Activated CD4-positive, alpha-beta T cell treated with anti-CD3 and anti-CD28 coated beads, Interleukin-2, amount 50 U/mL, for 16 hours (primary cell): ENCODE measurements around the gene ZC3H10.
A peak's percentile ranks its signal among the peaks of the same experiment; 100 is the strongest.

ENCODE experiments used
- DNase-seq: peaks from one replicate; pipeline ENCODE4 v3.0.0-alpha.2; 2020

ZC3H10 gene

DNA sequence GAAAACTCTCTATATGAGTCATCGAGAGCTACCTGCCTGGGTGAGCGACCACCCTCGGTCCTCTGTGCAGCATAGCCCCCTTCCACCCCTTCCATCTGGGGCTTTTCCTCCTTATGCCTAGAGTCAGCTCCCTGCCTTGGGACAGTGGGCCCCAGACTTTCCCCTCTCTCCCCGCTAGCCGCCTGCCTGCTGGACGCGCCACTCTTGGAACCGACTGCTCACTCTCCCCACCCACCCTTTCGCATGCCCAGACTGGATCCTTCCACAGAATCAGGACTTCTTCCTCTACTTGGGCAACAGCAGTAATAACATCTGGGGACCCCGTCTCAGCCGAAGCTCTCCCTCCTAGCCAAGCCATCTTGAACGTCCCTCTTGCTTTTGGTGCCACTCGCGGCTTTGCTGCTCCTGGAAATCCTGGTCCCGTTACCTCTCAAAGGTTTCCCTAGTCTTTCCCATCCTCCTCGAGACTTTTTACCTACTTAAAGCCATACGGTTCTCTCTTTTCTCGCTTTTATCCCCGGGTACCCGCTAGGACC is 10.7 kb downstream of the ZC3H10 start:
- no peak for DNase-seq

DNA sequence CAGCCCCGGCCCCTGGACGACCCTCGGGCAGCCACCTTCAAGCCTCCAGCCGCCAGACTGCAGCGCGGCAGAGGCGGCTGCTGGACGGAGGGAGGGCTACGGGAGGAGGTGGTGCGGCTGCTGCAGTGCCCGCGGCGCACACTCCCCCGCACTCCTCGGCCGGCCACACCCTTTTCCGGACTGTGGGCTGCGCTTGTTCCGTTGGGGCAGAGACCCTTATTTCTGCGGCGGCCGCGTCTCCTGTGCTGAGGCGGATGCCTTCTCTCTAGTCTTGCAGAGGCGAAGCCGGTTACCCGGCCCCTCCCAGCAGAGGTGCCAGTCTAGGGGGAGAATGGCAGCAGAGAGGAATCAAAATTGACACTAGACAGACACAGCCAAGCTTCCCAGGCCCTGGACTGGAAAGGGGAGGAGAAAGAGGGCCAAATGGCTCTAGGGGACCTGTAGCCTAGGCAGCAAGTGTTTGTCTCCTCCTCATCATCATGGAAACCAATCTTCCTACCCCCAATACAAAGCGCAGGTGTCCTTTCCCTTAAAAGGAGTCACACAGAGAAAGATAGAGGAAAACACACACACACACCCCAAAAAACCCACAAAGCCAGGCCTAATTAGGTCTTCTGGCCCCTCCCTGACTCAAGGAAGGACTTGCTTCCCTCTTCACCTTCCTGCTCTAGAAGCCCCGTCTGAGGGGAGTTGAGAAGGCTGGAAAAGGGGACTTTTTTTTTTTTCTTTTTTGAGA is 11.3 kb downstream of the ZC3H10 start:
- DNase-seq: peak; percentile 82

DNA sequence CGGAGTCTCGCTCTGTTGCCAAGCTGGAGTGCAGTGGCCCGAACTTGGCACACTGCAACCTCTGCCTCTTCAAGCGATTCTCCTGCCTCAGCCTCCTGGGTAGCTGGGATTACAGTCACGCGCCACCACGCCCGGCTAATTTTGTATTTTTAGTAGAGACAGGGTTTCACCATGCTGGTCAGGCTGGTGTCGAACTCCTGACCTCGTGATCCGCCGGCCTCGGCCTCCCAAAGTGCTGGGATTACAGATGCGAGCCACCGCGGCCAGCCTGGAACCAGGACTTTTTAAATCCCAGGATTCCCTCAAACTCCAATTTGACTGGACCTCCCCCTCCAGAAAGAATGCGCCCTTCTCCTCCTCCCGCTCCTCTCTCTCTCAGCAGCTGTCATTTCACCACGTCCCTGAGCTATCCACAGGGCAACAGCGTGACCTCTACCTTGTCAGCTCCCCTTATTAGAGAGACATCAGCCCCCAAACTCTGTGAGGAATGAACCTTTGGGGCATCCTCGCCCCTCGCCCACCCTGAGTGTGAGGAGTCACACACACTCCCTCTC is 12.0 kb downstream of the ZC3H10 start:
- DNase-seq: no peak

DNA sequence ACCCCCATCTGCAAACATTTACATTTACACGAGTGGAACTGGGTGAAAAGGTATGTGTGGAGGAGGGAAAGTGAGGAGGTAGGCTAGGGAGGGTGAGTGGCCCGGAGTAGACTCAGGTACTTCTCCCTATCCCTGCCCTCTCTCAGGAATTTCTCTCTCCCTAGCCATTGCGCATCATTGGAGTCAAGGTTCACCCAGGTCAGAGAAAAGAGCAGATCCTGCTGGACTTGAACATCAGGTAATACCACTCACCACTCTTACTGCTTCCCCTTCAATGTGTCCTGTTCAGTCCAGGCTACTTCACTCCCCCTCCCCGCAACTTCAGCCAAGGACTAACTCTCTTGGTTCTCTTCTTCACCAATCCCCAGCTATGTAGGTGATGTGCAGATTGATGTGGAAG is 12.8 kb downstream of the ZC3H10 start:
- no peak for DNase-seq

DNA sequence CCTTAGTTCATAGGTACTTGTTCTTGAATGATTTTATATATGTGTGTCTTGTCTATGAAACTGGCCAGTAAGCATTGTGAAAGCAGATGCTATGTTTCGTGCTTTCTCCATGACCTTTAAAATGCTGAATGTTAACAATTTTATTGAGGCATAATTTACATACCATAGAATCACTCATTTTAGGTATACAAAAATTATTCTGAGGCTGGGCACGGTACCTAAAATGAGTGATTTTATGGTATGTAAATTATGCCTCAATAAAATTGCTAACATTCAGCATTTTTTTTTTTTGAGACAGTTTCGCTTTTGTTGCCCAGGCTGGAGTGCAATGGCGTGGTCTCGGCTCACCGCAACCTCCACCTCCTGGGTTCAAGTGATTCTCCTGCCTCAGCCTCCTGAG is 16.8 kb downstream of the ZC3H10 start:
- DNase-seq: no peak

DNA sequence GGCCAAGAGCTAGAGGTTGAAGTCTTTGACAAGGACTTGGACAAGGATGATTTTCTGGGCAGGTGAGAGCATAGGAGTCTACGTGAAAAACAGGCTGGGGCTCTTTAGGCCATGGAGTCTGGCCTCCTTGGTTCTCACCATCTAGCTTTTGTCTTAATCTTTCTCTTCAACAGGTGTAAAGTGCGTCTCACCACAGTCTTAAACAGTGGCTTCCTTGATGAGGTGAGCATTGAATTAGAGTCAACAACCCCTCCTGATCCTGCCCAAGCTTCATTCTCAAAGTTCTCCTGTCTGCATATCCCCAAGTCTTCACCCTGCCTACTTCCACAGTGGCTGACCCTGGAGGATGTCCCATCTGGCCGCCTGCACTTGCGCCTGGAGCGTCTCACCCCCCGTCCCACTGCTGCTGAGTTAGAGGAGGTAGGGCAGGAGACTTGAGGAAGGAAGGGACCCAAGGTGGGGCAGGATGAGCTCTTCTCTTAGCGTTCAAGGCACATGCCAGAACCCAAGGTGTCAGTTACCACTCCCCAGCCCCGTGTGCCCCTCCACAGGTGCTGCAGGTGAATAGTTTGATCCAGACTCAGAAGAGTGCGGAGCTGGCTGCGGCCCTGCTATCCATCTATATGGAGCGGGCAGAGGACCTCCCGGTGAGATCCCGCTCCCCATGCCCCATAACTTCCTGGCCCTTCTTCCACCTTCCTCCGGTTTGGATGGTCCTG is 19.9 kb downstream of the ZC3H10 start:
- no peak for DNase-seq

DNA sequence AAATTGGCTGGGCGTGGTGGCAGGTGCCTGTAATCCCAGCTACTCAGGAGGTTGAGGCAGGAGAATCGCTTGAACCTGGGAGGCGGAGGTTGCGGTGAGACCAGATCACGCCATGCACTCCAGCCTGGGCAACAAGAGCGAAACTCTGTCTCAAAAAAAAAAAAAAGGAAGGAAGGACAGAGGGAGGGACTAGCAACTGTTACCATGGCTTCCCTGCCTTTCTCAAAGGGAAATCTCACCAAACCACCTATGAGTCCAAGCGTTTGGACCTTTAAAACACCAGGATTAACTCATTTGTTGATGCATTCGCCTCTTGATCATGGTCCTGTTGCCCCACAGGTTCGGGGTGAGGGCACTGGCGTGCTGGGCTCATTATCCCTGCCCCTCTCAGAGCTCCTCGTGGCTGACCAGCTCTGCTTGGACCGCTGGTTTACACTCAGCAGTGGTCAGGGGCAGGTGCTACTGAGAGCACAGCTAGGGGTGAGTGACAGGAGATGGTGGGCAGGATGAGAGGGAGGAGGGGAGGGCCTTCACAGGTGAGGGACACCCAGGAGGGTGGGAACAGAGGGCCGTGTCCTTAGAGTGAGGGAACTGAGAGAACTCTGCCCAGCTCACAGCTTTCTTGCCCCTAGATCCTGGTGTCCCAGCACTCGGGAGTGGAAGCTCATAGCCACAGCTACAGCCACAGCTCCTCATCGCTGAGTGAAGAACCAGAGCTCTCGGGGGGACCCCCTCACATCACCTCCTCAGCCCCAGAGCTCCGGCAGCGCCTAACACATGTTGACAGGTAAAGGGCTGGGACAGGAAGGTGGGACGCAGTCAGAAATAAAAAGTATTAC is 24.1 kb downstream of the ZC3H10 start:
- DNase-seq: no peak

DNA sequence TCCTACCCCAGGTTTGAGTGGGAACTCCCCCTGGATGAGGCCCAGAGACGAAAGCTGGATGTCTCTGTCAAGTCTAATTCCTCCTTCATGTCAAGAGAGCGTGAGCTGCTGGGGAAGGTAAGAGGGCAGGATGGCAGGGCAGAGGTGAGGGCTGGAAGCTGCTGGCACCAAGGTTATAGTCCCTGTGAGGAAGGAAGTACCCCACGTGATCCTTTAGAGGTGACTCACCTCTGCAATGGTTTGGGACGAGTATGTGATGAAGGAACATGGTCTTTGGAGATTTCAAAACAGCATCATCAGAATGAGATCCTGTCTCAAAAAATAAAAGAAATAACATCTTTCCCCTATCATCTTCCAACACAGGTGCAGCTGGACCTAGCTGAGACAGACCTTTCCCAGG is 25.2 kb downstream of the ZC3H10 start:
- DNase-seq: no peak

DNA sequence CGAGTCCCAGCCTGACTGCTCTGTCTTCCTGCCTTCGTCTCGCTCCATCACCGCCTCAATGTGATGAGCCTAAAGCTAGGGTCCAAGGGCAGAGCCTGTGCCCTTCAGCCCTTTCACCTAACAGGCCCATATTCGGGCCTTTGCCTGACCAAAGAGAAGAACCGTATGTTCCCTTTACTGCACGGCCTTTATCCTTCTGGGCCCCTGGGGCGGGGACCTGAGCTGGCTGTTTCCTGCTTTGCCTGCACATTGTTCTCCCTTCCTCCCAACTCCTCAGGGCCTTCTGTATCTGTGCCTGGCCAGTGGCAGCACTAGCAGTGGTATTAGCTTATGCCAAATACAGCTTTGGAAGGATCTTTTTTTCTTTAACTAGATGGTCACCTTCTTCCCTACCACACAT is 25.8 kb downstream of the ZC3H10 start:
- DNase-seq: no peak

DNA sequence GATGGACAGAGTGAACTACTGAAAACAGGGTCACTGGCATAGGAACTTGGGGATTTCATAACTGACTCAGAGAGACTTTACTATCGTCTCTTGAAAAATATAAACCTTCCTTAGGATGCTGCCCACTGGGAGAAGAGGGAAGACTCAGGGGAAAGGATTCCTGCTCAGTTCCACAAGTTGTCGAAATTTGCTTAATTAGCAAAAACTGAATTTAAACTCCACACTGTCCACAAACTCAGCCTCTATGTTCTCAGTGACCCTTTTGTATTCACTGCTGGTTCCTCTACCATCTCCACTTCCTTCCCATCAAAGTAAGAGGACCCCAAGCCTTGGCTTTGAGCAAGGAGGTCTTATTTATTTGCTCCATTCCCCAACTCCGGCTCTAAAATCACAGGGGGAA is 27.2 kb downstream of the ZC3H10 start:
- DNase-seq: no peak

DNA sequence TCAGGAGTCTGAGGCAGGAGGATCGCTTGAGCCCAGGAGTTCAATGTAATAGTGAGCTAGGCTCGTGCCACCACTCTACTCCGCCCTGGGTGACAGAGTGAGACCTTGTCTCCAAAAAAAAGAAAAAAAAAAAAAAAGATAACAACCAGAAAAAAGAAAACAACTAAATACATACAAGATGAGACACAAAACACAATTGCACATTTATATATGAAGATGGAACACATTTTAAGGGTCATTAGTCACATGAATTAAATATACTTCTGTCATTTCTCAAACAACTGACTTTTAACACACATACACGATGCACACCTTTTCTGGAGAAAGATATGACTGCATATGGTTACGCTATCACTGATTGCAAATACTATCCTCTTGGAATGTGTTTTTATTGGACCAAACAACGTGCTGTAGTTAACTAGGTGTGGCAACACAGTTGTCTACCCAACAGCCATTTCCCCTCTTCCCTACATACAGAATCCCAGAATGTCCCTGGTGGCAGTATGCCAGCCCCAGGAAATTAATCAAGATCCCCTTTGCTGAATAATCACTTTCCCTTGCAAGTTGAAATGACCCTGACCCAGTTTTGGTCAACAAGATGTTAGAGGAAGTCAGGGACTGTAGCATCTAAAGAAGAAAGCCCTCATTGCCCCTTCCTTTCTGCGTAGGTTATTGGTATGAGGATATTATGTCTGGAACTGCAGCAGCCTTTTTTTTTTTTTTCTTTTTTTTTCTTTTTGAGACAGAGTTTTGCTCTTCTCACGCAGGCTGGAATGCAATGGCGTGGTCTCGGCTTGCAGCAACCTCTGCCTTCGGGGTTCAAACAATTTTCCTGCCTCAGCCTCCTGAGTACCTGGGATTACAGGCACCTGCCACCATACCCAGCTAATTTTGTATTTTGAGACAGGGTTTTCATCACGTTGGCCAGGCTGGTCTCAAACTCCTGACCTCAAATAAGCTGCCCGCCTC is 28.7 kb downstream of the ZC3H10 start:
- DNase-seq: no peak

DNA sequence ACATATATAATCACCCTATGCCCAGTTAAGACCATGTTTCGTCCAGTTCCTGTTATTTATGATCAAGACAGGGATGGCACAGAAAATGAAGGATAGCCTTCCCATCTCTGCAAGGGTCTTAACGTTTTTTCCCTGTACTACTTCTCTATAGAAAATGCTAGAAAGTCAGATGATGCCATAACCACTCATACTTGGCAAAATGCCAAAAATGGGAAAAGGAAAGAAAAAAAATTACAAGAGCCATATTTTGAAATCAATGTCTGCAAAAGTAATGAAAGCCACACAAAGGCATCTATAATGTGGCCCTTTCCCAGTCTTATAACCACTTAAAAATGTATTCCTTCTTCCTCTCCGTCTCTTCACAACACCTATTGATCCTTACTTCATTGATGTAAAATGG is 32.5 kb downstream of the ZC3H10 start:
- DNase-seq: no peak

DNA sequence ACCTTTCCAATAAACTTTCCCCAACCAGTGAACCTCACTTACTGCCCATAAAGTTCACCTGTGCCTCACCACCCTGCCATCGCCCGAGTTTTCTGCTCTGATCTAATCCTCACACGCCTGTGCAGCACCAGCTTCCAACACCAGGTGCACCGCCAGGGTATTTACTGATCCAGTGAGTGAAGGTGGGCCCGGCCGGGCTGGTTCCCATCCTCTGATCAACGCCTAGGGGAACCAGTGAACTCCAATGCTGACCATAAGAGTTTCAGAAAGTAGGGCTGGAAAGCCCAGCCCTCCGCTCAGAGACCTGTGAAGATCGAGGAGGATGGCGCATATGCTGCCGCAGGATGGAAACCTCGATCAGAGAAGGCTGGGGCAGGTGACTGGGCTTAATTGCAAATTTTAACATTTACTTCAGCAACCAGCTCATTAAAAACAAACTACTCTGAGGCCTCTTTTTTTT is 33.6 kb downstream of the ZC3H10 start:
- DNase-seq: peak; percentile 80

DNA sequence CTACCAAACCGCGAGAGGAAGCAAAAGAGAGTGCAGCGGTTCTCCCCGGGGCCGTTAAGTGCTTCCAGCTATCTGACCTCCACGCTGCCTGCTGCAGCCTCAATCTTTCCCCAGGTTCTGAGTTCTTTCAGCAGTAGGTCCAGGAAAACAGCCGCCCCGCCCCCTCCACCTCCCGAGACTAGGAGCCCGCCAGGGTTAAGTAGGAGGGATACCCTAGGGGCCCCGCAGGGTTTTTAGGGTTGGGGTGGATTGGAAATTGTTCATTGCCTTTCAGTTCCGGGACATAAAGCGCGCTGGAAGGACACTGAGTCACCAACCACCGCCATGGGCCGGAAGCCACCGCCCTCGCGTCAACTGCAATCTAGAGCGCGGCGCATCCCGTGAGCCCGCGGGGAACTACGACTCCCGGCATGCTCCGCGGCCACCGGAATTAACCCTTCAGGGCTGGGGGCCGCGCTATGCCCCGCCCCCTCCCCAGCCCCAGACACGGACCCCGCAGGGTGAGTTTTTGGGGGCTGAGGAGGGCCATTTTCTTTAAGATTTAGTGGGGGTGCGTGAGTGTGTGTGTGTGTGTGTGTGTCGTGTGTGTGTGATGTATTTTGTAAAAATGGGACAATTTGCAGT is 34.2 kb downstream of the ZC3H10 start, which contains the start of gene MYL6B:
Gene MYL6B, plus strand, starts transcription at position 456 of the 624 bp plus-strand sequence. CDS start 1,332 bp downstream, outside the sequence.
- peak; percentile 96 for DNase-seq

DNA sequence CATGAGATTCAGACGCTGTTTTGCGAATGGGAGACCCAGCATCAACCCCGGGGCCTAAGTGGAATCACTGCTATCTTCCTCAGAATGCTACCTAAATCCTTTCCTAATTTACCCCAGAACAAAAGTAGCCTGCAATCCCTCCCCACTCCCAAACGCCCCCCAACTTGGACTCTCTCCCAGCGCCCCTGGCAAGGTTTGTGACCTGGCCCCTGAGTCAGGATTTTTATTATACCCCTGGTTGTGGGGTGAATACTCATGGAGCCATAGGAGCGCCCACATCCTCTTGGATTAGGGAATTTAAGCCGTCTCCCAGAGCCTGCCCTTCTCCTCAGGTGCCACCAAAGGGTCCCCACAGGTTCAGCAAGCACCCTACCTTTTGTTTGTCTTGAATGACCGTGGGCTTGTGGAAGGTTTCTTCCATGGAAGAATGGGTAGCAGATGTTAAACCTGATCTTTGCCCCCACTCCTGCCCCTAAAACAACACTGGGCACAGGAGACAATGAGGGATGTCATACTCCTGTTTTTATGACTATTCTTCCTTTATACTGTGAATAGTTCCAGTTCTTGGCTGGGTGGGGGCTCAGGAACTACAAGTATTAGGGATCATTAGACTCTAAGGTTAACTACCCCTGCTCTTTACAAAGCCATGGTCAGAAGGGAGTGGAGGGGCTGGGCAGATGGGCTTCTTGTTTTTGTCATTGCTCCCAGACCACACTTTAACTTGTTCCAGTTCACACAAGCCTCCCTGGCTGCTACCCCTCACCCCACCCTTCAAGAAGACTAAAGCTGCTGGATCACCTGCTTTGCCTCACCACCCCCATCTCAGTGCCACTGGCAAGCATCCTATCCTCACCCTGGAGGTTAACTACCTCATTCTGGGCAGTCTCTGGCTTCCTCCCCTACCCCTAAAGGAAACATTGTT is 35.0 kb downstream of the ZC3H10 start:
- no peak for DNase-seq

DNA sequence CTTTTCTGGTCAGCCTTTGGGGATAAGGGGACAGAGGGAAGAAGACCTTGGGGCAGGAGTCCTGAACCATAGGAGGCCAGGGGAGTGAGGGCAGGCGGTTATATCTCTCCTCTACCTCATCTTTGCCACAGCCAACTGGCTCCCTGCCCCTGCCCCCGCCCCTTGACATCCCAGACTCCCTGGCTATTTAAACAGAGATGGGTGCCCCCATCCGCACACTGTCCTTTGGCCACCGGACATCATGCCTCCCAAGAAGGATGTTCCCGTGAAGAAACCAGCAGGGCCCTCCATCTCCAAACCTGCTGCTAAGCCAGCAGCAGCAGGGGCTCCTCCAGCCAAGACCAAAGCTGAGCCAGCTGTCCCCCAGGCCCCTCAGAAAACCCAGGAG is 35.6 kb downstream of the ZC3H10 start:
- no peak for DNase-seq

DNA sequence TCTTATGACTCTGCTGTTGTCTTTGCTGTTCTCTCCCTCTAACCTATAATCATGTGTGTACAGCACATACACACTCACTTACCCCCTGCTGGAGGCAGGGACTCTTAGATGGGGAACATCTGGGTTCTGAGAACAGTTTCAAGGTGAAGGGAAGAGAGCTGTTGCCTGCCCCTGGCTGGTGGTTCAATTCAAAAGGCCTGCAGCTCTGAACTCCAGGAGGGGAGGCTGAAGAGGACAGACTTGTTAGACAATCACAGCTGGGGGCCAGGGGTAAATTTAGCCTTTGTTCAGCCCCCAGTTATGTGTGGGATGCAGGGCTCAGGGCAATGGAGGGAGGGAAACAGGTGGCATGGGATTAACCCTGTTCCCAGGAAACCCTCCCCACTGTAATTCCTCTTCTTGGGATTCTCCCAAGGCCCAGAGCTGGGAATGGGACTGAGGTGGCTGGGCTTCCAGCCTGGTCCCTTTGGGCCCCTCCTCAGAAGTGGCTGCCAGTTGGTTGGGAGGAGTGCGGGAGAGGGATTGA is 36.2 kb downstream of the ZC3H10 start:
- DNase-seq: no peak

DNA sequence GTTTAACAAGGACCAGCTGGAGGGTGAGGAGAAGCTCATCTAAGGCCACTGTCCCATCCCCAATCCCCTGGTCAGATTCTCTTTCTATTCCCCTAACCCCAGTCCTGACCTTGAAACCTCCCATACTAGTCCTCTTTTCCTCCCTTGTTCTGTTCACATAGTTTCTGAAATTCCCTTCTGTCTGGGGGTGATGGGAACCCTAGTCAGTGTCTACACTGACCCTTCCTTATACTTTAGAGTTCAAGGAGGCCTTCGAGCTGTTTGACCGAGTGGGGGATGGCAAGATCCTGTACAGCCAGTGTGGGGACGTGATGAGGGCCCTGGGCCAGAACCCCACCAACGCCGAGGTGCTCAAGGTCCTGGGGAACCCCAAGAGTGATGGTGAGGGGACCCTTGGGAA is 36.8 kb downstream of the ZC3H10 start:
- no peak for DNase-seq

DNA sequence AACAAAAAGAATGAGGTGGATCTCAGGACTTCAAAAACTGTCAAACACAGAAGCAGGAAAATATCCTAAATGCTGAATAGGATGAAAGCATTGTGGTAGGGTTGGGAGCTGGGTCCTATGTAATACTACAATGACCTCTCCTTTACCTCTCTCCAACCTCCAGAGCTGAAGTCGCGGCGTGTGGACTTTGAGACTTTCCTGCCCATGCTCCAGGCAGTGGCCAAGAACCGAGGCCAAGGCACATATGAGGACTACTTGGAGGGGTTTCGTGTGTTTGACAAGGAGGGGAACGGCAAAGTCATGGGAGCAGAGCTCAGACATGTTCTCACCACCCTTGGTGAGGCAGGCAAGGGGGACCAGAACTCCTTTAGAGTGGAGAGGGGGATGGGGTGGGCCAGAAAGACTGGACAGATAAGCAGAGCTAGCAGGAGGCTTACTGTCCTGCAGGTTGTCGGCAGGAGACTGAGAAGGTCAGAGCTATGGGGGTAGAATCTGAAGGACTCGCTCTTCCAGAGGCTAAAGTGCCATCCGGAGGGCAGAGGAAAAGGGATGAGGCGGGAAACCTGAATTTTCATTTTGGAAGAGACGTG is 37.3 kb downstream of the ZC3H10 start:
- no peak for DNase-seq
